IMR-90 (cell line): Measurements from ENCODE around the gene VOPP1. TPM values are rescaled to one million over a fixed set of nuclear protein-coding genes. Genes with fewer than 3 reads are reported as not detected.

Source experiments
- ATAC-seq: fragments of 200-7000 bp; cut with Tn5 transposase; 2 replicates; pipeline ENCODE4 v1.9.1; 2020; ENCODE audit warnings: low read depth, mild to moderate bottlenecking, moderate library complexity
- BruUV-seq: library from RNA; stranded (reverse); fragments of 400-500 nt; replicated peaks from 2 replicates; lab custom pipeline; 2021; lab: Mats Ljungman, UMichigan
- CTCF ChIA-PET: fragments of 300-600 bp; formaldehyde crosslinking; extraction: SDS; loops from one replicate; lab custom pipeline; 2021; ENCODE audit warnings: antibody characterized with exemption; lab: Yijun Ruan, JAX
- POLR2A ChIA-PET: fragments of 300-600 bp; sonication (Branson Sonifier 250); formaldehyde crosslinking; loops from one replicate; lab custom pipeline; 2022; ENCODE audit warnings: antibody characterized with exemption; ENCODE audit not compliant: unreplicated experiment; lab: Charles Lee
- DNase-seq: peaks from one replicate; pipeline ENCODE4 v3.0.0; 2013
- H2AFZ ChIP-seq: replicated peaks from 2 replicates; pipeline ENCODE3; 2013; ENCODE audit warnings: low read length, mild to moderate bottlenecking; ENCODE audit not compliant: poor library complexity
- H2AK5ac ChIP-seq: 2 replicates; pipeline ENCODE4 v1.6.1; 2013; ENCODE audit warnings: low read depth, low read length, inconsistent platforms
- H2AK9ac ChIP-seq: replicated peaks from 2 replicates; pipeline ENCODE3; 2013; ENCODE audit warnings: mild to moderate bottlenecking, low read depth, low read length, moderate library complexity; ENCODE audit not compliant: poor library complexity
- H2BK120ac ChIP-seq: 2 replicates; pipeline ENCODE4 v1.6.1; 2013; ENCODE audit warnings: low read depth, low read length, inconsistent platforms
- H2BK15ac ChIP-seq: 3 replicates; pipeline ENCODE4 v1.6.1; 2013; ENCODE audit warnings: low read depth, low read length, inconsistent platforms
- H2BK20ac ChIP-seq: 2 replicates; pipeline ENCODE4 v1.6.1; 2013; ENCODE audit warnings: low read depth, mild to moderate bottlenecking, inconsistent platforms, low read length, moderate library complexity
- H2BK5ac ChIP-seq: 2 replicates; pipeline ENCODE4 v1.6.1; 2013; ENCODE audit warnings: mild to moderate bottlenecking, low read depth, low read length, inconsistent platforms; ENCODE audit not compliant: poor library complexity, severe bottlenecking
- H3K14ac ChIP-seq: replicated peaks from 2 replicates; pipeline ENCODE4 v1.6.1; 2013; ENCODE audit warnings: low read depth, low read length, inconsistent platforms
- H3K18ac ChIP-seq: 2 replicates; pipeline ENCODE4 v1.6.1; 2013; ENCODE audit warnings: low read depth, low read length, control low read depth
- H3K23ac ChIP-seq: 2 replicates; pipeline ENCODE4 v1.6.1; 2013; ENCODE audit warnings: low read depth, low read length, inconsistent platforms
- H3K27ac ChIP-seq: 2 replicates; pipeline ENCODE4 v1.5.1; 2013; ENCODE audit warnings: mild to moderate bottlenecking, control low read depth, low read length; ENCODE audit not compliant: insufficient read depth
- H3K27me3 ChIP-seq: 2 replicates; pipeline ENCODE4 v1.6.1; 2013; ENCODE audit warnings: low read length; ENCODE audit not compliant: control insufficient read depth, insufficient read depth
- H3K36me3 ChIP-seq: 2 replicates; pipeline ENCODE4 v1.6.1; 2013; ENCODE audit warnings: low read length, mixed read lengths; ENCODE audit not compliant: control insufficient read depth, insufficient read depth
- H3K4ac ChIP-seq: 2 replicates; pipeline ENCODE4 v1.6.1; 2013; ENCODE audit warnings: low read depth, low read length, inconsistent platforms
- H3K4me1 ChIP-seq: 2 replicates; pipeline ENCODE4 v1.6.1; 2013; ENCODE audit warnings: low read length, mixed read lengths; ENCODE audit not compliant: control insufficient read depth, insufficient read depth
- H3K4me2 ChIP-seq: 2 replicates; pipeline ENCODE4 v1.6.1; 2013; ENCODE audit warnings: low read depth, mild to moderate bottlenecking, control low read depth, low read length, moderate library complexity
- H3K4me3 ChIP-seq: 2 replicates; pipeline ENCODE4 v1.5.1; 2013; ENCODE audit warnings: low read depth, mild to moderate bottlenecking, control low read depth, low read length, moderate library complexity; ENCODE audit not compliant: insufficient read depth
- H3K56ac ChIP-seq: 2 replicates; pipeline ENCODE4 v1.6.1; 2013; ENCODE audit warnings: low read length, inconsistent platforms; ENCODE audit not compliant: insufficient read depth; ENCODE audit errors: extremely low read depth
- H3K79me1 ChIP-seq, 2 experiments: 2 replicates each; pipeline ENCODE4 v1.6.1; 2013; ENCODE audit warnings: low read length in 2 of 2, inconsistent platforms in 1 of 2, low read depth in 1 of 2
- H3K9ac ChIP-seq: 2 replicates; pipeline ENCODE4 v1.6.1; 2013; ENCODE audit warnings: low read depth, low read length, control low read depth
- H3K9me1 ChIP-seq: 2 replicates; pipeline ENCODE4 v1.6.1; 2013; ENCODE audit warnings: low read length, inconsistent platforms; ENCODE audit not compliant: insufficient read depth
- H3K9me3 ChIP-seq: 2 replicates; pipeline ENCODE4 v1.6.1; 2013; ENCODE audit warnings: low read length; ENCODE audit not compliant: control insufficient read depth, insufficient read depth
- H4K20me1 ChIP-seq: 2 replicates; pipeline ENCODE4 v1.6.1; 2013; ENCODE audit warnings: low read length, inconsistent platforms; ENCODE audit not compliant: insufficient read depth
- H4K5ac ChIP-seq: 2 replicates; pipeline ENCODE4 v1.6.1; 2013; ENCODE audit warnings: mild to moderate bottlenecking, low read depth, low read length, control low read depth
- H4K8ac ChIP-seq, 2 experiments: 2 replicates each; pipeline ENCODE4 v1.6.1; 2013; ENCODE audit warnings: low read depth in 2 of 2, low read length in 2 of 2, control low read depth in 1 of 2, inconsistent platforms in 1 of 2
- H4K91ac ChIP-seq: 2 replicates; pipeline ENCODE4 v1.6.1; 2013; ENCODE audit warnings: low read depth, low read length, inconsistent platforms; ENCODE audit not compliant: insufficient read depth
- BHLHE40 ChIP-seq: fragments of 150-350 bp; IDR thresholded peaks from 2 replicates; pipeline ENCODE4 v1.6.1; 2016; ENCODE audit warnings: mild to moderate bottlenecking, low read depth, low read length
- CEBPB ChIP-seq: IDR thresholded peaks from 2 replicates; pipeline ENCODE4 v1.6.1; 2012; ENCODE audit warnings: low read depth, low read length, improper control_type of control experiment
- CHD1 ChIP-seq: IDR thresholded peaks from 2 replicates; pipeline ENCODE4 v1.6.1; 2012; ENCODE audit warnings: low read depth, low read length, improper control_type of control experiment
- CTCF ChIP-seq: conservative IDR thresholded peaks from 2 replicates; pipeline ENCODE4 v1.5.1; 2012; ENCODE audit warnings: mild to moderate bottlenecking, low read depth, low read length, improper control_type of control experiment
- ELK1 ChIP-seq: fragments of 150-350 bp; IDR thresholded peaks from 2 replicates; pipeline ENCODE4 v1.6.1; 2016; ENCODE audit warnings: low read depth, mild to moderate bottlenecking, low read length, moderate library complexity, borderline replicate concordance
- FOS ChIP-seq: fragments of 150-350 bp; IDR thresholded peaks from 2 replicates; pipeline ENCODE4 v1.6.1; 2016; ENCODE audit warnings: low read depth, low read length
- MAFK ChIP-seq: IDR thresholded peaks from 2 replicates; pipeline ENCODE4 v1.6.1; 2012; ENCODE audit warnings: low read depth, low read length, improper control_type of control experiment
- MAZ ChIP-seq: IDR thresholded peaks from 2 replicates; pipeline ENCODE4 v1.6.1; 2012; ENCODE audit warnings: low read depth, mild to moderate bottlenecking, low read length, improper control_type of control experiment, moderate library complexity, borderline replicate concordance
- MXI1 ChIP-seq: IDR thresholded peaks from 2 replicates; pipeline ENCODE4 v1.6.1; 2012; ENCODE audit warnings: low read depth, mild to moderate bottlenecking, low read length, moderate library complexity, borderline replicate concordance
- NFE2L2 ChIP-seq: fragments of 150-350 bp; IDR thresholded peaks from 2 replicates; pipeline ENCODE4 v1.6.1; 2016; ENCODE audit warnings: low read depth, mild to moderate bottlenecking, low read length
- POLR2A ChIP-seq: IDR thresholded peaks from 2 replicates; pipeline ENCODE4 v1.6.1; 2012; ENCODE audit warnings: mild to moderate bottlenecking, low read depth, low read length
- RAD21 ChIP-seq: IDR thresholded peaks from 2 replicates; pipeline ENCODE4 v1.6.1; 2012; ENCODE audit warnings: low read length, improper control_type of control experiment
- RCOR1 ChIP-seq: IDR thresholded peaks from 2 replicates; pipeline ENCODE4 v1.6.1; 2012; ENCODE audit warnings: mild to moderate bottlenecking, low read length, improper control_type of control experiment; ENCODE audit not compliant: insufficient replicate concordance
- RFX5 ChIP-seq: IDR thresholded peaks from 2 replicates; pipeline ENCODE4 v1.8.0; 2012; ENCODE audit warnings: low read depth, mild to moderate bottlenecking, low read length, moderate library complexity
- SMC3 ChIP-seq: fragments of 150-350 bp; IDR thresholded peaks from 2 replicates; pipeline ENCODE4 v1.6.1; 2016; ENCODE audit warnings: low read depth, mild to moderate bottlenecking, antibody characterized with exemption, low read length, moderate library complexity
- USF2 ChIP-seq: fragments of 150-350 bp; IDR thresholded peaks from 2 replicates; pipeline ENCODE4 v1.6.1; 2017; ENCODE audit warnings: mild to moderate bottlenecking, antibody characterized with exemption, low read length, low read depth
- WGBS, 2 experiments: methylation state at CpG; one replicate each; pipeline versions ENCODE4 v1.1.5 to v1.1.7; 2013; ENCODE audit warnings: missing lambda C conversion rate in 2 of 2; ENCODE audit not compliant: insufficient read length in 1 of 2; ENCODE audit errors: extremely low coverage in 2 of 2; 5-methylcytosine and 5-hydroxymethylcytosine counted together
- dilution Hi-C: fragments of 300-500 bp; cut with HindIII; formaldehyde crosslinking; loops from one replicate; pipeline ENCODE4 v1.14.3; 2018; ENCODE audit warnings: low sequenced_read_pairs; ENCODE audit not compliant: unreplicated experiment
- in situ Hi-C: fragments of 300-500 bp; cut with MboI; formaldehyde crosslinking; loops from 3 replicates; pipeline ENCODE4 v1.14.3; 2019; ENCODE audit warnings: low sequenced_read_pairs, inconsistent platforms, mixed read lengths
- intact Hi-C: fragments of 100-400 bp; cut with micrococcal nuclease; formaldehyde crosslinking; loops from 2 replicates; pipeline ENCODE4 v1.10.0; 2022
- polyA plus RNA-seq, 3 experiments: library from polyadenylated mRNA; depleted of rRNA; stranded (reverse); fragments of >200 nt; gene quantifications; 2 replicates each; pipeline ENCODE4 v1.2.3, GENCODE V29; 2012; ENCODE audit warnings: low replicate concordance in 1 of 3
- total RNA-seq: library from RNA; depleted of rRNA; stranded (reverse); fragments of >200 nt; gene quantifications from 2 replicates; pipeline ENCODE4 v1.2.3, GENCODE V29; 2012

Gene VOPP1
- total and polyA plus RNA-seq, 2 of the 4 experiments (the other 2 are of a cell fraction), result 60.2 to 94.5 TPM

- Histone ChIP-seq H3K4me1 (peaks cover 2% of the 10 kb centered on the region; the same call in 1 of the 2 replicates), H3K27me3 (no peaks in the 10 kb centered on the region), H3K4me2 (no peak overlapping the region), H4K5ac (no peak overlapping the region), H3K9ac (no peak overlapping the region), H4K8ac (no peak overlapping the region), H3K56ac (no peak overlapping the region), H3K14ac (no peak overlapping the region), H3K9me3 (no peaks in the 10 kb centered on the region), H3K79me1 (peaks cover 36 to 82% of the 10 kb centered on the region in 2 experiments), H2BK15ac (no peak overlapping the region), H2BK20ac (no peak overlapping the region), H4K91ac (no peak overlapping the region), H2BK5ac (no peak overlapping the region), H3K27ac (no peak overlapping the region), H3K18ac (no peak overlapping the region), H2BK120ac (no peak overlapping the region), H2AK5ac (no peak overlapping the region), H3K4ac (no peak overlapping the region), H3K23ac (no peak overlapping the region), H3K4me3 (no peak overlapping the region), H4K20me1 (peaks cover 27% of the 10 kb centered on the region), H3K9me1 (peaks cover 8% of the 10 kb centered on the region; the same call in 1 of the 2 replicates), H2AFZ (no peak overlapping the region), H2AK9ac (no peak overlapping the region), H3K36me3 (peaks cover 22% of the 10 kb centered on the region)
- ChIA-PET POLR2A (interaction anchor here (0.6 kb wide), 1 partner anchor 846 kb away, joined by 3 read pairs; no protein-coding TSS in a partner anchor), CTCF (no interaction called here)
- TF ChIP-seq RFX5, result no peak
- TF ChIP-seq CEBPB, result no peak
- TF ChIP-seq POLR2A, result no peak
- no peak for TF ChIP-seq RAD21
- TF ChIP-seq MAZ, result no peak
- no peak for TF ChIP-seq CHD1
- TF ChIP-seq MAFK, result no peak
- no peak for TF ChIP-seq FOS
- TF ChIP-seq NFE2L2, result no peak
- no peak for TF ChIP-seq MXI1
- no peak for TF ChIP-seq SMC3
- TF ChIP-seq BHLHE40, result no peak
- TF ChIP-seq RCOR1, result no peak
- no peak for TF ChIP-seq USF2
- TF ChIP-seq CTCF, result no peak
- no peak for TF ChIP-seq ELK1
- dilution Hi-C loops, result no loop called here
- in situ Hi-C loops, result no loop called here
- no TSS peak for BruUV-seq
- intact Hi-C loops, result no loop called here
- 93% methylated on average over 3 of the region's 9 CpGs; no CpG with 5 or more reads in 1 of the 2 experiments for WGBS, 2 experiments
- no peak for ATAC-seq
- no peak for DNase-seq
Measured at GRCh38 chr7:55496906-55497305, 75.4 kb downstream of the VOPP1 start.
